HepG2 (cell line): ENCODE data around the gene TMEM167A. TPM values are rescaled to one million over a fixed set of nuclear protein-coding genes. Genes with fewer than 3 reads are reported as not detected.

Source experiments
- ATAC-seq: fragments of 200-7000 bp; cut with Tn5 transposase; 3 replicates; pipeline ENCODE4 v1.9.1; 2020; ENCODE audit warnings: mild to moderate bottlenecking, moderate library complexity
- BruUV-seq: library from RNA; stranded (reverse); fragments of 400-500 nt; replicated peaks from 2 replicates; lab custom pipeline; 2021; lab: Mats Ljungman, UMichigan
- CTCF ChIA-PET: fragments of 300-600 bp; formaldehyde crosslinking; extraction: SDS; loops from one replicate; lab custom pipeline; 2021; ENCODE audit warnings: low total read pairs, inconsistent platforms, low intra/inter-chr PET ratio; lab: Yijun Ruan, JAX
- POLR2A ChIA-PET: fragments of 350-600 bp; sonication (Branson Sonifier 250); formaldehyde crosslinking; loops from one replicate; lab custom pipeline; 2020; ENCODE audit warnings: antibody characterized with exemption, inconsistent platforms; lab: Yijun Ruan, JAX
- DNase-seq: peaks from one replicate; pipeline ENCODE4 v3.0.0-alpha.2; 2015; ENCODE audit warnings: low spot score
- FAIRE-seq: peaks from 3 replicates; lab custom pipeline; 2011; peaks lifted over from hg19 to GRCh38; lab: Jason Lieb, UNC
- H2AFZ ChIP-seq: one replicate; pipeline ENCODE4 v1.6.1; 2011; ENCODE audit warnings: low read length, inconsistent platforms
- H3K27ac ChIP-seq: fragments of 300-600 bp; 3 replicates; pipeline ENCODE4 v1.8.0; 2011; ENCODE audit warnings: mixed run types, mild to moderate bottlenecking, mixed read lengths, low read length, inconsistent platforms; ENCODE audit not compliant: insufficient read depth; ENCODE audit errors: extremely low read length
- H3K27me3 ChIP-seq, 2 experiments: fragments of 200-600 bp in 1 of 2; 2 replicates in 1 of 2; 3 replicates in 1 of 2; pipeline versions ENCODE4 v1.6.0 to v1.8.0; 2011; ENCODE audit warnings: low read length in 2 of 2, mild to moderate bottlenecking in 2 of 2, moderate library complexity in 2 of 2, inconsistent platforms in 1 of 2; ENCODE audit not compliant: insufficient read depth in 2 of 2, control insufficient read depth in 1 of 2
- H3K36me3 ChIP-seq, 2 experiments: fragments of 200-600 bp in 1 of 2; replicated peaks in 1 of 2; 2 replicates in 1 of 2; 3 replicates in 1 of 2; pipeline versions ENCODE4 v1.5.1 to v1.8.0; 2011; ENCODE audit warnings: low read length in 2 of 2, inconsistent platforms in 1 of 2; ENCODE audit not compliant: insufficient read depth in 2 of 2, control insufficient read depth in 1 of 2
- H3K4me1 ChIP-seq: 2 replicates; pipeline ENCODE4 v1.5.1; 2012; ENCODE audit warnings: low read length, inconsistent platforms; ENCODE audit not compliant: insufficient read depth
- H3K4me2 ChIP-seq: 2 replicates; pipeline ENCODE4 v1.6.0; 2011; ENCODE audit warnings: low read depth, low read length, inconsistent platforms
- H3K4me3 ChIP-seq, 3 experiments: fragments of 200-600 bp in 1 of 3; sonication (generic), shearing (Covaris generic) in 1 of 3; replicated peaks in 1 of 3; 2 replicates each; pipeline ENCODE4 v1.5.1; 2011 to 2016; ENCODE audit warnings: low read length in 3 of 3, inconsistent platforms in 2 of 3, low read depth in 2 of 3, mild to moderate bottlenecking in 2 of 3, control low read depth in 1 of 3, mixed read lengths in 1 of 3; ENCODE audit not compliant: insufficient read depth in 1 of 3
- H3K79me2 ChIP-seq: one replicate; pipeline ENCODE4 v1.6.1; 2011; ENCODE audit warnings: low read length, inconsistent platforms; ENCODE audit not compliant: insufficient read depth
- H3K9ac ChIP-seq: 2 replicates; pipeline ENCODE4 v1.6.0; 2011; ENCODE audit warnings: mild to moderate bottlenecking, low read depth, low read length, inconsistent platforms; ENCODE audit not compliant: insufficient read depth
- H3K9me3 ChIP-seq: 2 replicates; pipeline ENCODE4 v1.5.1; 2012; ENCODE audit warnings: mild to moderate bottlenecking, low read length
- H4K20me1 ChIP-seq: 2 replicates; pipeline ENCODE4 v1.6.0; 2011; ENCODE audit warnings: inconsistent platforms, mild to moderate bottlenecking, low read length, moderate library complexity; ENCODE audit not compliant: insufficient read depth
- FOXA1 ChIP-seq, 2 experiments: fragments of 450-650 bp in 1 of 2; sonication (generic) in 1 of 2; formaldehyde crosslinking in 1 of 2; IDR thresholded peaks; 2 replicates each; pipeline versions ENCODE4 v1.4.0 to v1.6.1; 2016 to 2020; ENCODE audit warnings: missing genetic modification reagents in 1 of 2
- FOXO4 ChIP-seq: sonication (generic); formaldehyde crosslinking; conservative IDR thresholded peaks from 2 replicates; pipeline ENCODE4 v1.8.1; 2023; ENCODE audit warnings: missing genetic modification reagents
- KDM5B ChIP-seq: sonication (generic); formaldehyde crosslinking; IDR thresholded peaks from 2 replicates; pipeline ENCODE4 v1.4.0; 2020; ENCODE audit warnings: missing genetic modification reagents, mild to moderate bottlenecking, borderline replicate concordance
- NFAT5 ChIP-seq: sonication (generic); formaldehyde crosslinking; IDR thresholded peaks from 2 replicates; pipeline ENCODE4 v1.4.0; 2020; ENCODE audit warnings: missing genetic modification reagents
- NR2C2 ChIP-seq: sonication (generic); formaldehyde crosslinking; IDR thresholded peaks from 2 replicates; pipeline ENCODE4 v1.4.0; 2020; ENCODE audit warnings: missing genetic modification reagents, mild to moderate bottlenecking, moderate library complexity, borderline replicate concordance
- RBM39 ChIP-seq: fragments of 200-400 bp; formaldehyde crosslinking; IDR thresholded peaks from one replicate; pipeline ENCODE4 v1.6.1; 2018; ENCODE audit warnings: antibody characterized with exemption, mild to moderate bottlenecking, low read depth, low read length; ENCODE audit not compliant: poor library complexity, severe bottlenecking
- STAT5B ChIP-seq: sonication (generic); formaldehyde crosslinking; IDR thresholded peaks from 2 replicates; pipeline ENCODE4 v1.4.0; 2020; ENCODE audit warnings: missing genetic modification reagents
- THRA ChIP-seq: sonication (generic); formaldehyde crosslinking; IDR thresholded peaks from 2 replicates; pipeline ENCODE4 v1.4.0; 2020; ENCODE audit warnings: missing genetic modification reagents, borderline replicate concordance
- TSC22D2 ChIP-seq: sonication (generic); formaldehyde crosslinking; IDR thresholded peaks from 2 replicates; pipeline ENCODE4 v1.5.1; 2020; ENCODE audit warnings: missing genetic modification reagents, mild to moderate bottlenecking, borderline replicate concordance
- ZBTB34 ChIP-seq: sonication (generic); formaldehyde crosslinking; IDR thresholded peaks from 2 replicates; pipeline ENCODE4 v1.8.0; 2022; ENCODE audit warnings: mild to moderate bottlenecking, missing genetic modification reagents
- ZNF431 ChIP-seq: sonication (generic); formaldehyde crosslinking; IDR thresholded peaks from 2 replicates; pipeline ENCODE4 v1.9.0; 2022; ENCODE audit warnings: missing genetic modification reagents, low read depth, mild to moderate bottlenecking, borderline replicate concordance
- ZNF567 ChIP-seq: sonication (generic); formaldehyde crosslinking; IDR thresholded peaks from 2 replicates; pipeline ENCODE4 v1.8.1; 2023; ENCODE audit warnings: mild to moderate bottlenecking, missing genetic modification reagents, borderline replicate concordance
- ZNF572 ChIP-seq: sonication (generic); formaldehyde crosslinking; IDR thresholded peaks from 2 replicates; pipeline ENCODE4 v1.5.1; 2020; ENCODE audit warnings: mild to moderate bottlenecking, missing genetic modification reagents
- WGBS: methylation state at CpG from one replicate; pipeline ENCODE4 v1.1.6; 2017; ENCODE audit warnings: low lambda C conversion rate; 5-methylcytosine and 5-hydroxymethylcytosine counted together
- in situ Hi-C: cut with HindIII; loops from 2 replicates; pipeline ENCODE4 v1.10.0; 2017; ENCODE audit warnings: low pct_unique_long_range_greater_than_20kb; ENCODE audit not compliant: extremely low pct_ligation_motif_present
- intact Hi-C: fragments of 100-400 bp; cut with micrococcal nuclease; formaldehyde crosslinking; loops from one replicate; pipeline ENCODE4 v1.10.0; 2022; ENCODE audit not compliant: unreplicated experiment
- polyA plus RNA-seq, 8 experiments: library from polyadenylated mRNA; depleted of rRNA in 3 of 8; stranded (reverse) in 7 of 8; unstranded in 1 of 8; fragments of >200 nt; fragmentation: Illumina TruSeq in 4 of 8; extraction: Trizol in 4 of 8; gene quantifications; 2 replicates each; pipeline versions ENCODE4 v1.2.1 to v1.2.3, GENCODE V29; 2011 to 2016; ENCODE audit warnings: low read depth in 4 of 8, missing spikeins in 1 of 8, mixed read lengths in 1 of 8; ENCODE audit not compliant: insufficient read depth in 1 of 8
- total RNA-seq, 5 experiments: library from RNA; depleted of rRNA; stranded (reverse); fragments of >200 nt; fragmentation: Illumina TruSeq; extraction: Trizol; gene quantifications; 2 replicates each; pipeline ENCODE4 v1.2.3, GENCODE V29; 2016; ENCODE audit warnings: low read depth in 1 of 5

The TMEM167A gene
- total and polyA plus RNA-seq, 2 of the 13 experiments (the other 11 are each of a cell fraction or from before 2014, with no cell fraction given) = 47.0 to 78.7 TPM

GRCh38 chr5:83101514-83101913 is 24.3 kb upstream of the TMEM167A start (continued):
- TF ChIP-seq THRA (CRISPR knock-in tag) (no peak), NR2C2 (no peak)

- DNase-seq (peak; percentile 41), FAIRE-seq (no peak), ATAC-seq (no peak; the same call in 1 of the 3 replicates)
- no peak overlapping the region for H2AFZ ChIP-seq
- ChIA-PET POLR2A (no interaction called here), CTCF (no interaction called here)
- H3K9me3 ChIP-seq = no peaks in the 10 kb centered on the region
- H3K4me3 ChIP-seq = no peak overlapping the region
- intact Hi-C loops (no loop called here), in situ Hi-C loops (loop anchor here (25.0 kb wide), 2 partner anchors 463 to 737 kb away; no protein-coding TSS in a partner anchor)
- BruUV-seq = no TSS peak
- no peak overlapping the region for H3K27ac ChIP-seq
- no peak overlapping the region for H3K4me2 ChIP-seq
- H3K4me1 ChIP-seq = peaks cover 22% of the 10 kb centered on the region
- H3K36me3 ChIP-seq = no peaks in the 10 kb centered on the region
- H3K27me3 ChIP-seq = no peaks in the 10 kb centered on the region
- no peaks in the 10 kb centered on the region for H4K20me1 ChIP-seq
- no peak overlapping the region for H3K9ac ChIP-seq
- 68% methylated on average over 1 of the region's 1 CpG for WGBS
- no peaks in the 10 kb centered on the region for H3K79me2 ChIP-seq
- TF ChIP-seq FOXO4 (no peak), TSC22D2 (CRISPR knock-in tag) (no peak), STAT5B (CRISPR knock-in tag) (no peak), ZNF431 (CRISPR knock-in tag) (no peak), ZBTB34 (no peak), NFAT5 (CRISPR knock-in tag) (no peak), ZNF567 (no peak), KDM5B (CRISPR knock-in tag) (no peak), ZNF572 (CRISPR knock-in tag) (no peak), FOXA1 (IDR thresholded peaks at IDR 0.05) (no peak), FOXA1 (CRISPR knock-in tag; IDR thresholded peaks at IDR 0.05) (0 out of 2 replicates have a peak, but pooled peaks have one; percentile 20), RBM39 (no peak)
These were observed 22.3 kb upstream of the TMEM167A start for GRCh38 chr5:83099445-83099844.
